Measurements from ENCODE around the gene NUAK2.
"Not testable (repeated sequence)": the region's sequence is repeated elsewhere in the genome, so short reads cannot be mapped to it uniquely, and the experiment has no call there.

NUAK2 gene

DNA sequence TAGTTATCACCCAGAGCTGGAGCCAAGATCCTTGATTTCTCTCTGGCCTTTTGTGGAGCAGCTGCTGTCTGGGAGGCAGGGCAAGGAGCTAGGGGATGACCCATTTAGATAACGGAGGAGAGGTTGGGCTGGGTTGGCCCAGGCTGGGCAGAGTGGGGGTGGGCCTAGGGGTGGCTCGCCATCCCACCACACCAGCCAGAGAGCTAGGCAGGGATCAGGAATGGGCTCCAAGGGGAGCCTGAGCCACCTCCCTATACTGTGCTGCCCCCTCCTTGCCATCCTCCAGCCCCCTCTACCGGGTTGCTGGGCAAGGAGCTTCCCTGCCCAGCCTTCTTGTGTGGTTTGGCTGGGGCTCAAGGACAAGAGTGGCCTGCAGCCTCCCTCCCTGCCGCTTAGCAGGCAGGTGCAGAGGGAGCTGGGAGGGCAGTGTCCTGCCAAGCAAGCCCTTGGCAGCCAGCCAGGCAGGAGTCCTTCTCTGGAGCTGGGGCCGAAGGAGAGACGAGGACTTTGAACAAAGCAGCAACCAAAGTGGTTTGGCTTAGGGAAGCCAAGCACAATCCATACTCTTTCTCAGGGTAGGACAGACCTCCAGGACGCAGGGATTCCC, 4.1 kb downstream of the NUAK2 start:
- peak; percentile 5 for DNase-seq

DNA sequence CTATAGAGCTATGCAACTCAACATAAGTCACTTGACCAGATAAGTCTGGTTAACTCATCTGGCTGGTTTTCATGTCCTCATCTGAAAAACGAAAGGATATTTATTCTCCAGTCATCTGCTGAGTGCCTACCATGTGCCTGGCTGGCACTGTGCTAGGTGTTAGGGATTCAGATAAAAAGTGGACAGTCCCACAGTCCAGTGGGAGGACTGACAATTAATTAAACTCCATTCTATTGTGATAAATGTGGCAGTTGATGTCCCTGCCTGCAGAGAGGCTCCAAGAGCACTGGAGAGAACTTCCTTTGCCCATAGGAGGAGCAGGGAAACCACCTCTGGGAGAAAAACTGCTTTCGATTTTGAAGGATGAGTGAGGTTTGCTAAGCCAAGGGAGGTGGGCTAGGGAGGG, 5.4 kb downstream of the NUAK2 start:
- DNase-seq = no peak

DNA sequence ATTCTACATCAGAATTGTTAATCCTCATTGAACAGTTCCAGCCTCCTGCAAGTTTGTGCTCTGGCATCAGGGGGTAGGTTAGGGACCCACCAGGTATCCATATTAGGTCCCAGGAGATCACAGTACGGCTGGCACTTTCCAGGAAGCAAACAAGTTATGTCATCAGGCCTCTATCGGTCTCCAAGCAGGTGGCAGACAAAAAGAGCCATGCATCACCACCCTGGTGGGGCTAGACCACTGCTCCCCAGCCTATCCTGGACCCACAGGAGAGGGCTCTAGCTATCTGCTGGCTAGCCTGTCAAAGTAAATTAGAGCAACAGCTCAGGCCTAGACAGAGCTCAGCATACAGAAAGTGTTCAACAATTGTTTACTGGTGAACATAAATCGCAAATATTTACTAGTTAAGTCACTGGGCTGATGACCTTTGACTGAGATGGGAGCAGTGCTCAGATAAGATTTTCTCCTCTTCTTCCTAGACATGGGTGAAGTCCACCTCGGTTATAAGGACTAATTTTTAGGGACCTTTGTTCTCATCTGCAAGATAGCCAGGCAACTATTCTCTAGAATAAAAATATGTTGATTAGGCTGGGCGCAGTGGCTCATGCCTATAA, 6.4 kb downstream of the NUAK2 start:
- no peak for DNase-seq

DNA sequence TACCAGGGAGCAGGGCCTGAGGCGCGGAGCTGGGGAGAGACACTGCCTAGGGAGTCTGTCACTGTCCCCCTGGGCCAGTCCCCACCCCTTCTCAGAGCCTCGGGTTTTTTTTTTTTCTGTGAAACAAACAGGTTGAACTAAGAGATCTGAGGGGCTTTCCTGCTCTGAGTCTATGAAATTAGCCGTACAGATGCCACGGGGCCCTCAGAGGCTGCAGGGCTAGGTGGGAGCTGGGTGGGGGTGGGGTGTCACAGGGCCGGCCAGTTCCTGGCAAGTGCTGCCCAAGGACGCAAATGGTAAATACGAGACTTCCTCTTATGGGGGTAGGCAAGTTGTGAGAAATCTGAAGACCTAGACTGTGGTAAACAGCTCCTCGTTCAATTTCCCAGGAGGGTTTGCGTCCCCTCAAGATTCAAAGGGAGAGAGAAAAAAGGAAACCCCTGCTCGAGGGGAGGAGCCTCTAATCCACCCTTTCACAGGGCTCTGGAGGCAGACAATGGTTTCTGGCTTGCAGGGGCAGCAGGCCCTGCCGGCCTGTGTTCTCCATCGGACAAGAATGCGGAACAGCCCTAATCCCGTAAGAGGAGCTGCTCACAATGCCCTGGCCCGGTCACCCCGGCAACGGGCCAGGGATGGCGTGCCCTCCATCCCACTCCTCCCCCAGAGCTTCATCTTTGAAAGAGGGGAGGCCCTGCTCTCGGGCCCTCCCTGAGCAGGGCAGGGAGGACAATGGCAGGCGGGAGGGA, 7.8 kb downstream of the NUAK2 start:
- no peak for DNase-seq

DNA sequence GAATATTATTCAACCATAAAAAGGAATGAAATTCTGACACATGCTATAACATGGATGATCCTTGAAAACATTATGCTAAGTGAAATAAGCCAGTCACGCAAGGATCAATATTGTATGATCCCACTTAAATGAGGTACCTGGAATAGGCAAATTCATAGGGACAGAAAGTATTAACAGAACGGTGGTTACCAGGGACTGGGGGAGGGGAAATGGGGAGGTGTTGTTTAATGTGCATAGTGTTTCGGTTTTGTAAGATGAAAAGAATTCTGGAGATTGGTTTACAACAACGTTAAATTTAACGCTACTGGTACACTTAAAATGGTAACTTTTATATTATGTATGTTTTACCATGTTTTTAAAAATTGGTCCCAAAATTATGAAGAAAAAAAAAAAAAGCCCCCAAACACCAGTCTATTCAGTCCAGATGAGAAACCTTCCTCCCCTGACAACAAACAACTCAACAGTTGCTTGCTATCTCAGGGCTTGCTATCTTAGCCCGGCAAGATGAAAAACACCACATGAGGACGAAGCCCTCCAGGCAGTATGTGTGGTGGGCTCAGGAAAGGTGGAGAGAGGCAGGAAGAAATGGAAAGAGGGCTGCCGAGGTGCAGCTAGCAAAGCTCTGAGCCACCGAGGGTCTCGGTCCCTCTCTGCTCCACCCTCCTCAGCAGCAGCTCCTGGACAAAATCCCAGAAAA, 8.5 kb downstream of the NUAK2 start:
- DNase-seq = no peak

DNA sequence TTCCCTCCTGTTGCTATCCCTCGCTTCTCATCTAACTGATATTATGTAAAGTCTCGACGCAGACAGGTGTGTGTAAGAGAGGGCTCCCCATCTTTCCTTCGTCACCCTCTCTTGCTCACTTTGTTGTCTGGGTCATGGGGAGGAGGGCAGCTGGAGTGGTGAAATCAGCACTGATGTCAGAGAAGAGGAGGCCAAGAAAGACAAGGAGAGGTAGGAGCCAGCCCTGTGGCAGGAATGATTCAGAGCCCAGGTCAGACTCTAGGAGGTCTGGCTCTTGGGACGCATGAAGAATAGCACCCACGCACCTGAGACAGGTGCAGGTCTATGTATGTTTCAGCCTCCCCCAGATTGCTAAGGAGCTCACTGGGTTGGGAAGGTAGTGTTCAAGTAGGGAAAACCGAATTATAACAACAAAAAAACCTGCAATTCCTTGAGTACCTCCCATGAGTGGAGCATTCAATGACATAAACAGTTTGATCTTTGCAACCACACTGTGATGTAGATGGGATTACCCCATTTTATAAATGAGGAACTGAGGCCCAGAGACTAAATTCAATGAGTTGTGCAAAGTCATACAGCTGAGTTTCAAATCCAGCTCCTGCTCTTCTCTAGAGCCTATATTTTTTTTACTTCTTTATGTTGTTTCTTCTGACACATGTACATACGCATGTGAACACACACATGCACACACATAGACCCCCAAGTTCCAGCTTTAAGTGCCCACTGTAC, 10.4 kb downstream of the NUAK2 start:
- no peak for DNase-seq

DNA sequence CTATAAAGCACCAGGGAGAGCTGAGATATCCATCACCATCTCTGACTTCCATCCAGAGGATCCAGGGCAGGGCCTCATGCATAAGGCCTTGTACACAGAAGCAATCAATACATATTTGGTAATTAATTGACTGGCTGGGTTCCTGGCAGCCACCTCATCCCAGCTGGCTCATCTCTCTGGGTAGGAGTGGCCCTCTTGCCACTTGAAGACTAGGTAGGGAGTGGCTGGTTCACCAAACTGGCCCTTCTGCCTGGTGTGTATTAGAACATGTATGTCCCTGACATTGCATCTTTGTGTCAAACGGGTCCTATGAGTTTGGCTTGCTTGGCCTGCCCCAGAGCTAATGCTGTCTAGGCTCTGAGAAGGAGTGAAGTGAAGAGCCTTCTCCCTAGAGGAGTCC, 11.8 kb downstream of the NUAK2 start:
- no peak for DNase-seq

DNA sequence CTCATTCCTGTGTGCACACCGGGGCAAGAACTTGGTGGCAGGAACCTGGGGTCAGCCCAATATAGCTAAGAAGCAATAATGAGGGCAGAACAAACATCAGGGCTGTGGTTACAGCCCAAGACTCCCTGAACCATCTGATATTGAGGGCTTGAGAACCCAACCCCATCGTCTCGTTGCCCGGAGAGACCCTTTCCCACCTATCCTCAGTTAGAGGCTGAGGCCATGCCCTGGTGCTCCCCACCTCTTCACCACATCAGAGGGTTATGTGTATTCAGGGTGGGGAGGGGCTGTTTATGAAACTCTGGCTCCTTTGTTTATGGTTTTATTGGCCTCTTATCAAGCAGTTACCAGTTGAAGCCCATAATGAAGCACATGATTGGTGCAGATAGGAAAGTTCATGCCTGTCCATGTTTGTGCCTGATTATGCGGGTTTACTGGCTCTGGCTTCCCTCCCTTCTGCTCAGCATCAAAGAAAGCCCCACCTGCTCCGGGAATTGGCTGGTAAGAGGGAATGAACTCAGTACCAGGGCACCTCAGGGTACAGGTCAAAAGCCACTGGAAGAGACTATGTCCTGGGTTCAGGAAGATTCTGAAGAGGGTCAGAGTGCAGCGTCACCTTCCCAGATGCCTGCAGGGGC, 14.5 kb downstream of the NUAK2 start:
- DNase-seq = no peak

DNA sequence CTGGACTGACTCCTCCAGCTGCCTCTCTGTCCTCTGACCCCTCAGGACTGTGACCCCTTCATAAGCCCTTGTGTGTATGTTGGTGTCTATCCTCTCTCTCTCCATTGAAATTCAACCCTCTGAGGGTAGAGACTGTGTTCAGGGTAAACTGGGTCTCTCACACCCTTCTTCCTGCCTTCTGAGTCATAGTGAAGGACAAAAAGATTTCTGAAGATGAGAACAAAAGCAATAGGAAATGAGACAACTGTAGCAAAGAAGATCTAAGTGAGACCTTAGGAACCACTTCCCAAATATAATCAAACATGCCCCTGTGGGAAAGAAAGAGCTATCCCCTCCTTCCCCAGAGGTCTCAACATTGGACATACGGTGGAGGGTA, 16.9 kb downstream of the NUAK2 start:
- DNase-seq = no peak

DNA sequence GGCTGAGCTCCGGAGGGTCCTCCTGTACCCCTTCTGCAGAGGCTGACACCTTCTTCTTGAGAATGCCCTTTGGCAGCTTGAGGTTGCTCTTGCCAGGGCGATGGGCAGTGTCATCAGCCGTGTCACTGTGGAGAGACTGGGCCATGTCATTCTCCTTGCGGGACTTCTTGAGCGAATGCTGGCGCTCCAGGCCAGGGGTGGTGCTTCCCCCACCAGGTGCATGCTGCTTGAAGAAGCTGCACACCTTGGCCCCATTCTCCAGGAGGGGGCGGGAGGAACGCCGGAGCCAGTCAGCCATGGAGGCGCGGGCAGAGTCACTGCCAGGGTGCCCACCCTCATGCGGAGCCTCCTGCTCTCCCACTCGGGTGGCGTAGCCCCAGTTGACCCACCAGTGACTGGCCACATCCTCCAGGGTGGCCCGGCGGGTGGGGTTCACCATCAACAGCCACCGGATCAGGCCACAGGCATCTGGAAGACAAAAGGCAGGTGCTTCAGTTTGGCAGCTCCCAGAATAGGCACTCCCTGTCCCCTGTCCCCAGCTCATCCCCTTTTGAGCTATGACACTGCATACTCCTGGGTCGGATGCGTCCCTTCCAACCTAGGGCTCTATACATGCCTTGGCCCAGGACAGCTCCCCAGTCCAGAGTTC, 17.4 kb downstream of the NUAK2 start:
- DNase-seq = no peak

DNA sequence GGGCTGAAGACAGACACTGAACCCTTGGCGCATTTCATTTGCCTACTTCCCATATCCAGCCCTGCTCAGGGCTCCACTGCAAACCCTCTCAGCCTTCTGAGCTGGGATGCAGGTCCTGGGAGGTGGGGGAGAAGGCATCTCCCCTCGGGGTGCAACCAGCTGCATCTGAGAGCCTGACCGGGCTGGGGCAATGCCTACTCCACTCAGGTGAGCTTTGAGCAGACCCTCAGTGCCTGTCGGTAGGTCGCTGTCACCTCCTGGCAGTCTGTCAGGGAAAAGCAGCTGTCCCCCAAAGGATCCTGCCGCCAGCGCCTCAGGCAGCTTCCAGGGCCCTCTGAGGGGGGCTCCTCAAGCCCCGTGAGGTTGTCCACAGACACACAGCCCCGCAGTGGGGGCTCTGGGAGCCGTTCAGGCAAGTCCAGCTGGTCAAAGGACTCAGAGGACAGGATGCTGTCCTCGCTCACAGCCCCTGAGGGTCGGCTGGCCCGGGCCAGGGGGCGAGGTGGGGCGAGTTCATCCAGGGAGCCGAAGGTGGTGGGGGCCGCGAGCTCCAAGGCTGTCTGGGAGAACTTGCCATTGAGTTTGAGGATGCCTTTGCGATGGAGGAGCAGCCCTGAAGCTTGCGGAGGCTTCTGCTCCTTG, 18.2 kb downstream of the NUAK2 start:
- DNase-seq = no peak

DNA sequence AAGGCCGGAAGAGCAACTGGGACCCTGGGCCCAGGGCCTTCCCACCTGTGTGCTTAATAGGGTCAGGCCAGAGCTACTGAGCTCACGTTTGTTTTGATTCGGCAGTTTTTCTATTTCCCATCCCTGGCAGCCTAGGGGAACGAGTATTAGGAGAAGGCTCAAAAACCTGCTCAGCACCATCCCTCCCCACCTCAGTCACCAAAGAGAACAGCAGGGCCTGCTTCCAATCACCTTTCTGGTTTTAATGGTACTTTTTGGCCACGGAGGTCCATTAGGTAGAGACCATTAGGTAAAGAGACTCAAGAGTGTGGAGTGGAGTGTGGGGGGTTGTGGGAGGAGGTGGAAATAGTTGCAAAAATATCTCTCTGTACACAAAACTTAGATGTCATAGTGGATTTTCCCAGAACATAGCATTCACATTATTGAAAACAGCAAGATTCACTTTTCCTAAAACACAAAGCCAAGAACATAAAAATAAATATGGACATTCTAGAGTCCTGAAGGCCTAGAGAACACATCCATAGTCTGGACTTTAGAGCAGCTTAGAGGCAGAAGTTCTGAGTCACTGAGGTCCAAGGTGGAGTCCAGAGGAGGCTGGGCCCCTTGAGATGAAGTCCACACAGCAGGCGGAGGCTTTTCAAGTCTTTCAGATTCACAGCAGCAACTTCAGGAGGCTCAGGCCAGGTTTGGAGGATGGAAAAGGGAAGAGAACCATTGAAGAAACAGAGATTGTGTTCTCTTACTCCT, 19.5 kb downstream of the NUAK2 start:
- no peak for DNase-seq

DNA sequence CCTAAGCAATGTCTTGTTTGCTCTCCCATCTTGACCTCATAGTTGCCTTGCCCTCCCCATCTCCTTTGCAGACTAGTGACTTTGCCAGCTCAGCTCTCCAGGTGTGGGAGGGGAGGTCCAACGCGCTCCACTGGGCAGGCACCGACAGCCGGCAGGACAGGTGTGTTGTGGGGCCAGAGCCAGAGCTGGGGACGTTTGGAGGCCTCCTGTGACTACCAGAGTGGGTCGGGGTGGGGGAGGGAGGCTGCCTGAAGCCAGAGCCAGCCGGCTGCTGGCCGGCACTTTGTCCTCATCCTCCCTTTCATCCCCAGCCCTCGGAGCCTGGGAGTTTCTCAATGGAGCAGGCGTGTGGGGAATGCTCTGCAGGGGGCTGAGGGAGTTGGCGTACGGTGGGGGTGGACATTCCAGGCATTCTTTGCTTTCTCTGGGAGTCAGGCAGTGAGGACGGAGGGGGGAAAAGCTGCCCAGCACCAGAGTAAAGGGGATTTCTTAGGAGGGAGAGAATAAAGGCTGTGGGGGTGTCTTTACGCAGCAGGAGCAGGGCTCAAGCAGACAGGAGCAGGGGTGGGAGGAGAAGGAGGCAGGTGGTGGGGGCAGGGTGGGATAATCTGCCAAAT, 20.2 kb downstream of the NUAK2 start:
- peak; percentile 37 for DNase-seq

DNA sequence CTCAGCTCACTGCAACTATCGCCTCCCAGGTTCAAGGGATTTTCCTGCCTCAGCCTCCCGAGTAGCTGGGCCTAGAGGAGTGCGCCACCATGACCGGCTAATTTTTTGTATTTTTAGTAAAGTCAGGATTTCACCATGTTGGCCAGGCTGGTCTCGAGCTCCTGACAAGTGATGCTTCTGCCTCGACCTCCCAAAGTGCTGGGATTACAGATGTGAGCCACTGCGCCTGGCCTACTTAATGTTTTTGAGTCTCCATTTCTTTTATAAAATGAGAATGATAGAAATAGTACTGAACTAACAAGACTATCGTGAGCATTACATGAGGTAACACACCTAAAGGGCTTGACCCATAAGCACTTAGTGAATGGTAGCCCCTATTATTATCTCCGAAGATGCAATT, 21.4 kb downstream of the NUAK2 start:
- no peak for DNase-seq

DNA sequence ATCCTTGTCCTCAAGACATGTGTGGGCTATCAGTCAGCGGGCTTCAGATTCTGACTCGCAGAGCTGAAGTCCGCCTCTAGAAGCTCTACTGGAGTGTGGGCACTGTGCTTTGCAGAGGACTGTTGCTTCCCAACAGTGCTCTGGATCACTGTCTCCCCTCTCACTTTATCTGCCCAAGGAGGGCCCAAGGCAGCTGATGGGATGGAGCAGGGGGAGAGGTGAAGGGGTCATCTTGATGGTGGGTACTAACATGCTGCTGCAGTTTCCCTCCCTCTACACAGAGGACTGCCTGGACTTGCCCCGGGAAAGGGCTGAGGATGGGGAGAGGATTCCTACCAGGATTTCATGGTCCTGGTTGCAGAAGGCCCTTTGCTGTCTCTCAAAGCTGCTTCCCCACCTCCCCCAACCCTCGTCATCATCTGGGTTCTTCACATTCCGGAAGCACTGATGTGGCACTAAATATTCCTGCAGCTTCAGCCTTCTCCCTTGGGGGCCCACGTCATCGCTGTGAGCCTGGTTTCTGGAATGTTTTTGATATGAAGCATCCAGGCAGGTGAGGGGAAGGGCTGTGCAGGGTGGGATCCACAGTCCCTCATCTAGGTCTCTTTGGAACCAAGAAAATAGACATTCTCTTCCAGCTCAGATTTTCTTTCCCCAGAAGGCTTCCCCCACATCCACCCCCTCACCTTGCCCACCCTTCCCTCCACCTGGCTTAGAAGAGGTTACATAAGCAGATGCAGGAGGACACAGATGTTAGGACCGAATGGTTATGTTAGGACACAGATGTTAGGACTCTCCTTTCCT, 23.2 kb downstream of the NUAK2 start:
- peak; percentile 9 for DNase-seq

DNA sequence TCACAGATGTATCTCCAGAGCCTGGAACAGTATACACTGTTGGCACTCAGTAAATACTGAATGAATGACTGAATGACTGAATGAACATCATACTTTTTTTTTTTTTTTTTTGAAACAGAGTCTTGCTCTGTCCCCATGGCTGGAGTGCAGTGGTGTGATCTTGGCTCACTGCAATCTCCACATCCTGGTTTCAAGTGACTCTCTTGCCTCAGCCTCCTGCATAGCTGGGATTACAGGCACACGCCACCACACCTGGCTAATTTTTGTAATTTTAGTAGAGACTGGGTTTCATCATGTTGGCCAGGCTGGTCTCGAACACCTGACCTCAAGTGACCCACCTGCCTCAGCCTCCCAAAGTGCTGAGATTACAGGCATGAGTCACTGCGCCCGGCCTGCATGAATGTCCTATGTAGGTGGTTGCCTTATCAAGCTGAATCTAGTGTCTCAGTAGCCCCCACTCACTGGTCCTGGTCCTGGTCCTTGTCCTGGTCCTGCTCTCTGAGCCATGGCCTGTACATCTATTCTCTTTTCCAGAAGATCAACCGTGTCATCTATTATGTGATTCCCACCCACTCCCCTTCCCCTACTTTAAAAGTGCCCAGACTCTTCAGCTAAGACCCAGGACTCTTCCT, 23.9 kb downstream of the NUAK2 start:
- not testable (repeated sequence) for DNase-seq

DNA sequence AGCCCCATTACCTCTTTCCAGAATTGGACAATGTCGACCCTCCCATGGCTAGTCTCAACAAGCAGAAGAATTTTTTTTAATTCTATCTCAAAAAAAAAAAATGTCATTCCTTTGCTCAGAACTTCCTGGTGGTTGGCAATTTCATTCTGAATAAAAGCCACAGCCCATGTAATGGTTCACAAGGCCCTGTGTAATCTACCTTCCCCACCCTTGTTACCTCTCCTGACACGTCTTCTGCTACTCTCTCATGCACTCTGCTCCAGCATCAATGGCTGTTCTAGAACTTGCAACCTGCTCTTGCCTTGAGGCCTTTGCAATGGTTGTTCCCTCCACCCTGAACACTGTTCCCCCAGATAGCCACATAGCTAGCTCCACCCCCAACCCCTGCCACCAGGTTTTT, 25.4 kb downstream of the NUAK2 start:
- DNase-seq = no peak

DNA sequence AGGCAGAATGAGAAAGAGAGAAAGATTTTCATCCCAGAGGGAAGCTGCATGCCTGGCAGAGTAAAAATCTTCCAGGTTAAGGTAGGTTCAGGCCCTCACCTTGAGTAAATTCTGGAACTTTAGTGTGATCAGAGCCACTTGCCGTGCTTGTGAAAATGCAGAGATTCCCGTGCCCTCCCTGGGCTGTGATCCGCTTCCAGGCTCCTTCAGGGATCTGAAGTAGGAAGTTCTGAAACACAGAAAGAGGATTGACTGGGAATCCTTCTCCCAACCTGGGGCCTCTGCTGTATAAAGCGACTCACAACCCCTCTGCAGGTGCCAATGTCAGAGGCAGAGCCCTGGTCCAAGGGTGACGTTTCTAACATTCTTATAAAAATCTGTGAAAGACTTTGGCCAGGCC, 26.6 kb downstream of the NUAK2 start:
- no peak for DNase-seq

Measured in NCI-H526 treated with DMSO at 0.1 percent for 48 hours (cell line).